ENCODE data around the gene SF3B5.

The SF3B5 gene

DNA sequence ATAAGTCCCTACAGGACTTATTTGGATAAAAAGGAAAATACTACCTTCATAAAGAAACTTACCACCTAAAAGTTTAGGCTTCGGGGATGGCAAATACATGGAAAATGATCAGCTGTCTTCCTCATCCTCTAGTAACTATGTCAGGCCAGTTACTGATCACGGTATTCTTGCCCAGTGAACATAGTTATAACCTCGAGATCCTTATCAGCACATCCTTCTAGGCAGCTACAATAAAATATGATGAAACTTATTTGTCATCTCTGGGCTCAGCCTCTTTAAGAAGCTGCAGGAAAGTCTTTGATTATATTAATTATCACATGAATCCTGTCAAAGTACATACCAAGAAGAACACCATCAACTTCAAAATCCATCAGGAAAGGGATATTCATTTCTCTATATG, 41.8 kb downstream of the SF3B5 start:
- DNase-seq (ENCODE audit: low read depth in 1 of 2, low spot score in 1 of 2): no peak
- H3K27me3 ChIP-seq (ENCODE audit: insufficient read depth, poor library complexity, severe bottlenecking): no peaks in the 10 kb centered on the region
- H3K27ac ChIP-seq (replicated peaks): no peak overlapping the region

DNA sequence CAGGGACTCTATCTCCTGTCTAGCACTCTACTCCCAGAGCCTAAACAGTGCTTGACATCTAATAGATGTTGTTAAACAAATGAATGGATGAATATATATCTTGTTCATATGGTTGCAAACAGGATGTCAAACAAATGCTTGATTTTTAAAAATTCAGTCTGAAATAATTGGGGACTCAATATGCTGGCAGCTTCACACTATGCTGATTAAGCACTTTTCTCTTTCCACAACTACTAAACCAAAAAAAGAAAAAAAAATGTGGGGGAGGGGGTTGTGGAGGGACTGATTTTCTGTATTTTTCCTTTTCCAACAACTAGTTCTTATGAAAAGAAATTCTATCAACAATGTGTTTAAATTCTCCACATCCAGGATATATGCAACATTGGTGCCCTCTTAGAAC, 42.9 kb downstream of the SF3B5 start:
- no peak for TF ChIP-seq SPI1 (IDR thresholded peaks at IDR 0.05; ENCODE audit: borderline replicate concordance, low read depth)
- TF ChIP-seq, protein P1, sequence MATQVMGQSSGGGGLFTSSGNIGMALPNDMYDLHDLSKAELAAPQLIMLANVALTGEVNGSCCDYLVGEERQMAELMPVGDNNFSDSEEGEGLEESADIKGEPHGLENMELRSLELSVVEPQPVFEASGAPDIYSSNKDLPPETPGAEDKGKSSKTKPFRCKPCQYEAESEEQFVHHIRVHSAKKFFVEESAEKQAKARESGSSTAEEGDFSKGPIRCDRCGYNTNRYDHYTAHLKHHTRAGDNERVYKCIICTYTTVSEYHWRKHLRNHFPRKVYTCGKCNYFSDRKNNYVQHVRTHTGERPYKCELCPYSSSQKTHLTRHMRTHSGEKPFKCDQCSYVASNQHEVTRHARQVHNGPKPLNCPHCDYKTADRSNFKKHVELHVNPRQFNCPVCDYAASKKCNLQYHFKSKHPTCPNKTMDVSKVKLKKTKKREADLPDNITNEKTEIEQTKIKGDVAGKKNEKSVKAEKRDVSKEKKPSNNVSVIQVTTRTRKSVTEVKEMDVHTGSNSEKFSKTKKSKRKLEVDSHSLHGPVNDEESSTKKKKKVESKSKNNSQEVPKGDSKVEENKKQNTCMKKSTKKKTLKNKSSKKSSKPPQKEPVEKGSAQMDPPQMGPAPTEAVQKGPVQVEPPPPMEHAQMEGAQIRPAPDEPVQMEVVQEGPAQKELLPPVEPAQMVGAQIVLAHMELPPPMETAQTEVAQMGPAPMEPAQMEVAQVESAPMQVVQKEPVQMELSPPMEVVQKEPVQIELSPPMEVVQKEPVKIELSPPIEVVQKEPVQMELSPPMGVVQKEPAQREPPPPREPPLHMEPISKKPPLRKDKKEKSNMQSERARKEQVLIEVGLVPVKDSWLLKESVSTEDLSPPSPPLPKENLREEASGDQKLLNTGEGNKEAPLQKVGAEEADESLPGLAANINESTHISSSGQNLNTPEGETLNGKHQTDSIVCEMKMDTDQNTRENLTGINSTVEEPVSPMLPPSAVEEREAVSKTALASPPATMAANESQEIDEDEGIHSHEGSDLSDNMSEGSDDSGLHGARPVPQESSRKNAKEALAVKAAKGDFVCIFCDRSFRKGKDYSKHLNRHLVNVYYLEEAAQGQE (IDR thresholded peaks at IDR 0.05; ENCODE audit: insufficient replicate concordance, low read depth): no peak
- TF ChIP-seq, protein P2, sequence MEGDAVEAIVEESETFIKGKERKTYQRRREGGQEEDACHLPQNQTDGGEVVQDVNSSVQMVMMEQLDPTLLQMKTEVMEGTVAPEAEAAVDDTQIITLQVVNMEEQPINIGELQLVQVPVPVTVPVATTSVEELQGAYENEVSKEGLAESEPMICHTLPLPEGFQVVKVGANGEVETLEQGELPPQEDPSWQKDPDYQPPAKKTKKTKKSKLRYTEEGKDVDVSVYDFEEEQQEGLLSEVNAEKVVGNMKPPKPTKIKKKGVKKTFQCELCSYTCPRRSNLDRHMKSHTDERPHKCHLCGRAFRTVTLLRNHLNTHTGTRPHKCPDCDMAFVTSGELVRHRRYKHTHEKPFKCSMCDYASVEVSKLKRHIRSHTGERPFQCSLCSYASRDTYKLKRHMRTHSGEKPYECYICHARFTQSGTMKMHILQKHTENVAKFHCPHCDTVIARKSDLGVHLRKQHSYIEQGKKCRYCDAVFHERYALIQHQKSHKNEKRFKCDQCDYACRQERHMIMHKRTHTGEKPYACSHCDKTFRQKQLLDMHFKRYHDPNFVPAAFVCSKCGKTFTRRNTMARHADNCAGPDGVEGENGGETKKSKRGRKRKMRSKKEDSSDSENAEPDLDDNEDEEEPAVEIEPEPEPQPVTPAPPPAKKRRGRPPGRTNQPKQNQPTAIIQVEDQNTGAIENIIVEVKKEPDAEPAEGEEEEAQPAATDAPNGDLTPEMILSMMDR (IDR thresholded peaks at IDR 0.05; ENCODE audit: insufficient read depth, low read length): no peak
- no peak for TF ChIP-seq GABPA (IDR thresholded peaks at IDR 0.05; ENCODE audit: low read depth)
- TF ChIP-seq POLR2AphosphoS5 (IDR thresholded peaks at IDR 0.05; ENCODE audit: low read depth): no peak
- no peak for DNase-seq (ENCODE audit: low read depth in 1 of 2, low spot score in 1 of 2)
- Histone ChIP-seq H3K4me3 (replicated peaks; ENCODE audit: insufficient read depth, low read length) (no peak overlapping the region), H3K27me3 (ENCODE audit: insufficient read depth, poor library complexity, severe bottlenecking) (no peaks in the 10 kb centered on the region), H3K27ac (replicated peaks) (no peak overlapping the region)

More for the DNA sequence above, 41.8 kb downstream of the SF3B5 start:
- H3K4me3 ChIP-seq (replicated peaks; ENCODE audit: insufficient read depth, low read length): no peak overlapping the region
- TF ChIP-seq, protein P1 (IDR thresholded peaks at IDR 0.05; ENCODE audit: insufficient replicate concordance, low read depth): no peak
- TF ChIP-seq SPI1 (IDR thresholded peaks at IDR 0.05; ENCODE audit: borderline replicate concordance, low read depth) (no peak), GABPA (IDR thresholded peaks at IDR 0.05; ENCODE audit: low read depth) (no peak), POLR2AphosphoS5 (IDR thresholded peaks at IDR 0.05; ENCODE audit: low read depth) (no peak)
- TF ChIP-seq, protein P2 (IDR thresholded peaks at IDR 0.05; ENCODE audit: insufficient read depth, low read length): no peak

DNA sequence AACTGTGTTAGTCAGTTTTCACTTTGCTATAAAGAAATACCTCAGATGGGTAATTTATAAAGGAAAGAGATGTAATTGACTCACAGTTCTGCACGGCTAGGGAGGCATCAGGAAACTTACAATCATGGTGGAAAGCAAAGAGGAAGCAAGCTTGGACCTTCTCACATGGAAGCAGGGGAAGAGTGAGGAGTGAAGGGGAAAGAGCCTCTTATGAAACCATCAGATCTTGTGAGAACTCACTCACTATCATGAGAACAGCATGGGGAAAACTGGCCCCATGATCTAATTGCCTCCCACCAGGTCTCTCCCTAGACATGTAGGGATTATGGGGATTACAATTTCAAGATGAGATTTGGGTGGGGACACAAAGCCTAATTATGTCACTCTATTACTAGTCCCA, 46.0 kb downstream of the SF3B5 start:
- no peak overlapping the region for H3K27ac ChIP-seq (replicated peaks)
- DNase-seq (ENCODE audit: low read depth in 1 of 2, low spot score in 1 of 2): peak in 1 of 2 experiments; percentile 11
- TF ChIP-seq POLR2AphosphoS5 (IDR thresholded peaks at IDR 0.05; ENCODE audit: low read depth) (no peak), SPI1 (IDR thresholded peaks at IDR 0.05; ENCODE audit: borderline replicate concordance, low read depth) (no peak), GABPA (IDR thresholded peaks at IDR 0.05; ENCODE audit: low read depth) (no peak)
- TF ChIP-seq, protein P2 (IDR thresholded peaks at IDR 0.05; ENCODE audit: insufficient read depth, low read length): no peak
- TF ChIP-seq, protein P1 (IDR thresholded peaks at IDR 0.05; ENCODE audit: insufficient replicate concordance, low read depth): no peak
- H3K27me3 ChIP-seq (ENCODE audit: insufficient read depth, poor library complexity, severe bottlenecking): no peaks in the 10 kb centered on the region
- H3K4me3 ChIP-seq (replicated peaks; ENCODE audit: insufficient read depth, low read length): no peak overlapping the region

Data from HL-60 (cell line).